Measurements from ENCODE around the gene CLASP1.
"Not testable (repeated sequence)": the region's sequence is repeated elsewhere in the genome, so short reads cannot be mapped to it uniquely, and the experiment has no call there.

DNA sequence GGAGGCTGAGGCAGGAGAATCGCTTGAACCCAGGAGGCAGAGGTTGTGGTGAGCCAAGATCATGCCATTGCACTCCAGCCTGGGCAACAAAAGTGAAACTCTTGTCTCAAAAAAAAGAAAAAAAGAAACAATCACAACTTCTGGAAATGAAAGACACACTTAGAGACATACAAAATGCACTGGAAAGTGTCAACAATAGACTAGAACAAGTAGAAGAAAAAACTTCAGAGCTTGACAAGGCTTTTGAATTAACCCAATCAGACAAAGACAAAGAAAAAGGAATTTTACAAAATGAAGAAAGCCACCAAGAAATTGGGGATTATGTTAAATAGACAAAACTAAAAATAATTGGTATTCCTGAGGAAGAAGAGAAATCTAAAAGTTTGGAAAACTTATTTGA, 22.4 kb upstream of the CLASP1 start:
- TF ChIP-seq, protein P1, sequence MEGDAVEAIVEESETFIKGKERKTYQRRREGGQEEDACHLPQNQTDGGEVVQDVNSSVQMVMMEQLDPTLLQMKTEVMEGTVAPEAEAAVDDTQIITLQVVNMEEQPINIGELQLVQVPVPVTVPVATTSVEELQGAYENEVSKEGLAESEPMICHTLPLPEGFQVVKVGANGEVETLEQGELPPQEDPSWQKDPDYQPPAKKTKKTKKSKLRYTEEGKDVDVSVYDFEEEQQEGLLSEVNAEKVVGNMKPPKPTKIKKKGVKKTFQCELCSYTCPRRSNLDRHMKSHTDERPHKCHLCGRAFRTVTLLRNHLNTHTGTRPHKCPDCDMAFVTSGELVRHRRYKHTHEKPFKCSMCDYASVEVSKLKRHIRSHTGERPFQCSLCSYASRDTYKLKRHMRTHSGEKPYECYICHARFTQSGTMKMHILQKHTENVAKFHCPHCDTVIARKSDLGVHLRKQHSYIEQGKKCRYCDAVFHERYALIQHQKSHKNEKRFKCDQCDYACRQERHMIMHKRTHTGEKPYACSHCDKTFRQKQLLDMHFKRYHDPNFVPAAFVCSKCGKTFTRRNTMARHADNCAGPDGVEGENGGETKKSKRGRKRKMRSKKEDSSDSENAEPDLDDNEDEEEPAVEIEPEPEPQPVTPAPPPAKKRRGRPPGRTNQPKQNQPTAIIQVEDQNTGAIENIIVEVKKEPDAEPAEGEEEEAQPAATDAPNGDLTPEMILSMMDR (conservative IDR thresholded peaks at IDR 0.05), result not testable (repeated sequence)
- TF ChIP-seq ZFX (IDR thresholded peaks at IDR 0.05), result not testable (repeated sequence)
